GM21528 (cell line): ENCODE data around the gene TCAF2.
"Not testable (repeated sequence)": the region's sequence is repeated elsewhere in the genome, so short reads cannot be mapped to it uniquely, and the experiment has no call there.

ENCODE experiments used
- ATAC-seq: cut with Tn5 transposase; IDR thresholded peaks from one replicate; pipeline ENCODE4 v1.9.1; 2021; ENCODE audit warnings: mild to moderate bottlenecking, moderate library complexity; ENCODE audit not compliant: unreplicated experiment, low FRiP score

TCAF2 gene

DNA sequence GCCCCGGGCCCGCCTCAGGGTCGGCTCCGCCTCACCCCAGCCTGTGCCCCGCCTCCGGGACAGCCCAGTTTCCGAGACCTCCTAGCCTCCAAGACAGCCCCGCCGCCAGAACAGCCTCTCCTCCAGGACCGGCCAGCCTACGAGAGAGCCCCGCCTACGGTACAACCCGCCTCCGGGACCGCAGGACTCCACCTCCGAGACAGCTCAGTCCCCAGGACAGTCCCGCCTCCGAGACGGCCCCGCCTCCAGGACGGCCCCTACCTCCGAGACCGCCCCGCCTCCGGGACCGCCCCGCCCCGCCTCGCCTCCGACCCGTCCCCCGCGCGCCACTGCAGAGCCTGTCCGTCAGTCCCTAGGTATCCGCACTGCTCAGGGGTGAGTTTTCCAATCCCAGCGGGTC, at the start of gene TCAF2:
Gene TCAF2, plus strand, starts transcription at position 329 of the 400 bp plus-strand sequence.
- peak; percentile 92 for ATAC-seq

- not testable (repeated sequence) for ATAC-seq
Measured at GRCh38 chr7:143571501-143571900, 49.3 kb upstream of the TCAF2 start, which contains the start of gene CTAGE15. TSS of gene CTAGE15 (plus strand) at chr7:143571801. CDS start at chr7:143571818, 17 bp downstream.

DNA sequence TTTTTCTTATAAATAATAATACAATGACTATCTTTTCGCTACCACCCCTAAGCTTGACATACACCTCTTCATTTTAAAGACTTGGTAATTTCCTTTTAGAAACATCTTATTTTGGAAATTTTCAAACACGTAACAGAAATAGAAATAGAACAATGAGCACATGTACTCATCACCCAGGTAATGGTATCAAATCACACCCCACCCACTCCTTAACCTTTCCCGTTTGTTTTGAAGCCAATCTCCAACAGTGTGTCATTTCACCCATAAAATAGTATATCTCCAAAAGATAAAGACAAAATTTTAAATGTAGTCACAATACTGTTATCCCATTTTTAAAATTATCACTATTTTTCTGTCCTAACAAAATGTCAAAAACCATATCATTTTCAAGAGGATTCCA, 32.6 kb upstream of the TCAF2 start:
- not testable (repeated sequence) for ATAC-seq

- not testable (repeated sequence) for ATAC-seq
Measured at GRCh38 chr7:143589897-143590296, 30.9 kb upstream of the TCAF2 start.

DNA sequence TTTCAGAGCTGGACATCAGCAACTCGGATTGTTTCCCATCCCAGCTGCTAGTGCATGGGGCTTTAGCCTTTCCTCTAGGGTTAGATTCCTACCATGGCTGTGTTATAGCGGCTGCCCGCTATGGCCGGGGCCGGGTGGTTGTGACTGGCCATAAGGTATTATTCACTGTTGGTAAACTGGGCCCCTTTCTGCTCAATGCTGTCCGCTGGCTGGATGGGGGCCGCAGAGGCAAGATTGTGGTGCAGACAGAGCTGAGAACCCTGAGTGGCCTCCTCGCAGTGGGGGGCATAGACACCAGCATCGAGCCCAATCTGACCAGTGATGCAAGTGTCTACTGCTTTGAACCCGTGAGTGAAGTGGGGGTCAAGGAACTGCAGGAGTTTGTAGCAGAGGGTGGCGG, 22.7 kb upstream of the TCAF2 start:
- ATAC-seq = not testable (repeated sequence)

DNA sequence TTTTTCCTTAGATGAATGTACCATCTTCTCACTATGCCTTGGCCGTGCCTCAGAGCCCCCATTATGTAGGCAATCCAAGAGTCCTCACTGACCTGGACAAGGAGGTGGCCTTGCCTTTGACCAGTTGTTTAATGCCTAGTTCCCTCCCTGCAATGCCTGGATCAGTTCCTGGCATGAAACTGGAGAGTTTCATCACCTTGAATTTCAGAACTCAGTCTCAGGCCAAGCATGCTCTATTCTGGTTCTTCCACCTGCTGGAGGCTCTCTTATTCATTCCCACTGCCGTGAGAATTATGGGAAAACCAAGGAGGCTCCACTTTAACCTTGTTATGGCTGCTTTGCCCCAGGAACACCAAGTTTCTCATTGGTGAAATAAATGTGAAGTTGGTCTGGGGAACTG, 17.2 kb upstream of the TCAF2 start:
- ATAC-seq = not testable (repeated sequence)

GRCh38 chr7:143606088-143606487, 14.7 kb upstream of the TCAF2 start:
- ATAC-seq = not testable (repeated sequence)

- not testable (repeated sequence) for ATAC-seq
Measured at GRCh38 chr7:143615545-143615944, 5.2 kb upstream of the TCAF2 start.

DNA sequence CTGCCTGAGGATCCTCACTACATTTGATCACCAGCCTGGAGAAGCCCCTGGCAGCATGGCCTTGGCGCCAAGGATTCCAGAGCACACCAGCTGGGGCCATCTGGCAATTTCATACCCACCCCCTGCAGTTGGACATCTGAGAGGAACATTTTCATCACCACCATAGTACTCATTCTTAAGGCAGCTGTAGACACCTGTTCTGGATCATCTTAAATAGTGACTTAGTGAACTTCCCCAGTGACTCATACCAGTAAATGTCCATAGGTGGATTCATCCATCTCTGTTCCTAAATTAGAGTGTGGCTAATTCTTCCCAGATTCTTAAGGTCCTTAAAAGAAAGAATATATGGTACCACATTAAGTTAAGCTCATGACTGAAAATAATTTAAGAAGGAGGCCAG, 3.6 kb upstream of the TCAF2 start:
- not testable (repeated sequence) for ATAC-seq

DNA sequence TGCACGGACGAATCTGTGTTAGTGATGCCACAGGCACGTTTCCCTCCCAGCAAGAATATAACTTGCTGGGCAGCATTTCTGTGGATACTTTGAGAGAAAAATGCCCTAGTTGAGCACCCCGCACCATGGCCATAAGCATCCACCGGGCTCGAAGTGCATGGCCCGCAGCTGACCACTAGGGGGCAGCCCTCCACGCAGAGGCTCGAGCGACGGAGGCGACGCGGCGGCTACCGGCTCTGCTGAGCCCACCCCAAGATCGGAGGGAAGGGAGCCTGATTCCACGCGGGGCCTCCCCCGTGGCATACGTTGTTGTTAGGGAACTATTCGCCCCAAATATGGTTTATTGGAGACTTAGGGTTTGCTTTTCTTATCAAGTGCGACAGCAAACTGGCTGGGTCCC, 716 bp upstream of the TCAF2 start:
- peak; percentile 32 for ATAC-seq

DNA sequence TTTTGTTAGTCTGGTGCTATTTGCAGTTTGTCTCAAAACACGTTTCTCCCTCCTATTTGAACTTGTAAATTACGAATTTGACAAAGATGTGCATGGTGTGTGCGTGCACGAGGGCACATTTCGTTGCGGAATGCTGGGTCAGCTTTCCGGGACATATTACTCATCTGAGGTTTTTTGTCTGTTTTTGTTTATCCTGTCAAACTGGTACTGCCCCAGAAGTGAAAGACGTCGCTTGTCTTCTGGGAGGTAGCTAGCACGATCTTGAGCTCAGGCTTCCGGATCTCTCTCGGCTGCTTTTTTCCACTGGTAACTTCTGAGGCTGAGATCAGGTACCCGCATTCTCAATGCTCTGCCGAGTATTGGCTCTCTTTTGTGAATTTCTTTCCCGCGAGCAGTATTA, 401 bp downstream of the TCAF2 start:
- peak; percentile 52 for ATAC-seq

GRCh38 chr7:143622130-143622529, 1.4 kb downstream of the TCAF2 start:
- ATAC-seq = peak; percentile 30

- ATAC-seq = not testable (repeated sequence)
Measured at GRCh38 chr7:143630653-143631052, 9.9 kb downstream of the TCAF2 start.

GRCh38 chr7:143632506-143632905, 11.7 kb downstream of the TCAF2 start:
- not testable (repeated sequence) for ATAC-seq

- ATAC-seq = not testable (repeated sequence)
Measured at GRCh38 chr7:143633013-143633618, 12.3 kb downstream of the TCAF2 start.

- not testable (repeated sequence) for ATAC-seq
Measured at GRCh38 chr7:143635364-143636240, 14.8 kb downstream of the TCAF2 start.

DNA sequence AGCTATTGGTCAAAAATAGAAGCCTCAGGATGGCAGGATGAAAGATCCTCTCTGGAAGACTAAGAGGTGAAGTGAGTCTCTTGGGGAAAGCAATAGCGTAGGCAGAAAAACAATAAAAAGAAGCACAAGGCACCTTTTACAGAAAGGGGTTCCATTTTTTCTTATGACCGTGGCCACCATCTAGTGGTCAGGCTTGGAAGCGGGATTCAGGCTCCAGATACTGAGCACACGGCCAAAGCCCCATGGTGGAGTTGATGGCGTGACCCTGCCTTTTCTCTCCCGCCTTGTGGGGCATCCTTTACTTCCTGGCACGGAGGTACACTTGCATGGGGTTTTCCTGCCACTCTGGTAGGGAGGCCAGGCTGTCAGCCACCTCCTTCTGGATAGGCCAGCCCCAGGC, 18.6 kb downstream of the TCAF2 start:
- ATAC-seq = peak; percentile 83

DNA sequence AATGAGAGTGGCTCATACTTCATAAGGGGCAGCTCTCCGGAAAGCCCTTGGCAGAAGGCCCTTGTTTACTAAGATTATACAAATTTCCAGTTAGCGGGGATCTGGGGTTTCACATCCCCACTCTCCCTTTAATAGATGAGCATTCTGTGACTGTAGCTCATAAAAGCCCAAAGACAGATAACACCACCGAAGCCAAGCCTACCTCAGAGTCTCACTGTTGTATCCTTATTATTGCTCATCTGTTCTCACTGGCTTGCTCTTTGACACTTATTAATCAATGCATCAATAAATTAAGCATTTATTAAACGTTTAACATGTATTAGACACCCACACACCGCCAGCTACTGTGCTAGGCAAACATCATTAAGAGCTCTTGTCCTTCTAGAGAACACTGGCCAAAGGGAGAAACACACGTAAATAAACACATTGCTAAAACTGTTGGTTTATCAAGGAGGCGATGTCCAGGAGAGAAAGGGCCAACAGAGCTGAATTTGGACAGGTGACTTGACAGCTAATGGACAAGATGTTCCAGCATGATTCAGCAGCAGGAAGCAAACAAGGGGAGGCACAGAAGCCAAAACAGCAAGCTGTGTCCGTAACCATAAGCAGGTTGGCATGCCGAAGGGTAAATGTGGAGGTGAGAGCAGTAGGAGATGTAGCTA, 19.9 kb downstream of the TCAF2 start:
- not testable (repeated sequence) for ATAC-seq

DNA sequence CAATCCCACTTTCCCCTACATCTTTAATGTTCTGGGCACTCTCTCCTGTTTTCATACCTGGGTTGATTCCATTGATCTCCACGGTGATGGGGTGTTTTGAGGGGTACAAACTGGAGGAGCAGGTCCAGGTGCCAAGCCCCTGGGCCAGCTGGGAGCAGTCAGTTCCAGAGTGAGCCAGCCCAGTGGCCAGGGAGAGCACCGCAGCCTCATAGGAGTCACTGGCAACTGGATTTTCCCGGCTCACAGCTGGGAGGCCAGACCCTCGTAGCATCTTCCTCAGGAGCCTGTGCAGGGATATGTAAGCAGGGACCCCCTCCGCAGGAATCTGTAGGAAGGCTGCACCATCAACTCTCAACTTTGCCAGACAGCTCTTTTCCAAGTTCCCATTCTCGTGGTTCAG, 25.8 kb downstream of the TCAF2 start:
- ATAC-seq = not testable (repeated sequence)

DNA sequence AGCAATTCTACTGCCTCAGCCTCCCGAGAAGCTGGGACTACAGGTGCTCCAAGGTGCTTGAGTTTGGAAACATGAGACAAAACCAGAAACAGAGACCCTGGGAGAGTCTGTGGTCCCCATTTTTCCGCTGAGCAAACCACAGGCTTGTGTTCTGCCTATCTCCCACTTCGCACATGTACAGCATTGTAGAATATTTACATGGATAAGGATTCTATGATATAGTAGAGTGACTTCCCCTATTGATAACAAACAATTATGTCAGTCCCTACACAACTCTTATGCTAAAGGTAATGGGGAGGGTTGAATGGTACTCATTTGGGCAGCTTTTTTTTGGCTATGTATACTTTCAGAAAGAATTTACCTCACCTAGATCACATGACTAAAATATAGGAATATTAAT, 29.1 kb downstream of the TCAF2 start:
- ATAC-seq = not testable (repeated sequence)

DNA sequence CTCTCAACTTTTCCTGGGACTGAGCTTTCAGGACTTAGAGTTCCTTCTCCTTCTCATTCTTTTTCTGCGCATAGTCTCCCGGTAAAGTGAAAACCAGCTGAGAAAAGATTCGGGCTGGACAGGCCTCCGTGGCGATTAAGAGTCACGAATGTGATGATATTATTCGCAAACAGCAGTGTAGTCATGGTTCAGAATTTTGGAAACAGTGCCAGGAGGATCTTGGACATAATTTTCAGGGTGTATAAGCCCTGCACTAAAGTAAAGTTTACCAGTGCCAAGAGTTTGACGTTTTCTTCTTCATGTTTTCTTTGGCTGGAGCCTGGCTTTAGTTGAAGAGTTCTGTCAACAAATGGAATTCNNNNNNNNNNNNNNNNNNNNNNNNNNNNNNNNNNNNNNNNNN, 29.7 kb downstream of the TCAF2 start:
- not testable (repeated sequence) for ATAC-seq
